ENCODE data around the gene ZNF608. TPM values are rescaled to one million over a fixed set of nuclear protein-coding genes. Genes with fewer than 3 reads are reported as not detected.

Gene ZNF608
- total RNA-seq, 4 donors from 2014 or later: 26.6 to 33.4 (median 29.5) TPM

DNA sequence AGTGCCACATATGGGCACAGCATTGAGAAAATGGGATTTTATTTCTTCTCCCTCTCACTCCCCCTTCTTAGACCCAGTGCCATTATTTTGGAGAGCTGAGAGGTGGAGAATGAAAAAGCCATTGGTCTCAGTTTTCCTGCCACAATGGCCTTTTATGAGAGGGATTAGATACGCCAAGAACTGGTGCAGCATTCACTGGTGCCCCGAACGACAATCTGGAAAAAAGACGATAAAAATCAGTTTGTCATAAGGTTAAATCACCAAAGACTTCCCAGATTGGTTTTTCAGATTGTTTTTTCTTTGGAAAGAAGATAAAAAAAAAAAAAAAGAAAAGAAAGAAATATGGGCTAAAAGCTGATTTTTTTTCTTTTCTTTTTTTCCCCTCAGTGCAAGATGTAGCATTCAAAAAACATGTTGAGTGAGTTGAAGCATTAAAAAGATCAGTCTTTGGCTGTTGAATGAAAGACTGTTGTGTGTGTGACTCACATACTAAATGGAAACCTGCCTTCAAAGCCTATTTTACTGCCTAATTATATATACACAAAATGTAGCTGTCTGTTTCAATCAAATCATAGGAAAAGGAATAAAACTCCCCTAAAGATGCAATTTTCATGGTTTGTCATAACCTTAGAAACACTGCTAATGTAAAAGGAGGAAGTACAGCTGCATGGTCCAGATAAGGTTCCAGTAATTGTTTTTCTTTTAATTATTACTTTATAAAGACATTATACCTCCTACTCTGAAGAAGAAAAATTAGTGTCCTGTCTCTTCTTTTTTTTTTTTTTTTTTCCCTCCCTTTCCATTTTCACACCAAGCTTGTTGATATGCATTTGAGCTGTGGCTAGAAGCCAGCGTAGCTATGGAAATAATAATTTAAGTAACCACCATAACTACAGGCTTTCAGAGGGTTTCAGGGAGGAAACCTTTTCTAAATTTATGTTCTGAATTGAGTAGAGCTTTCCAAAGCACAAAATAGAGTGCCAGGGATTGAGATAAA, 27.2 kb upstream of the ZNF608 start:
- peaks cover 0 to 8% (median 5%) of the 10 kb centered on the region in 4 donors for H3K4me1 ChIP-seq
- TF ChIP-seq, protein P1, sequence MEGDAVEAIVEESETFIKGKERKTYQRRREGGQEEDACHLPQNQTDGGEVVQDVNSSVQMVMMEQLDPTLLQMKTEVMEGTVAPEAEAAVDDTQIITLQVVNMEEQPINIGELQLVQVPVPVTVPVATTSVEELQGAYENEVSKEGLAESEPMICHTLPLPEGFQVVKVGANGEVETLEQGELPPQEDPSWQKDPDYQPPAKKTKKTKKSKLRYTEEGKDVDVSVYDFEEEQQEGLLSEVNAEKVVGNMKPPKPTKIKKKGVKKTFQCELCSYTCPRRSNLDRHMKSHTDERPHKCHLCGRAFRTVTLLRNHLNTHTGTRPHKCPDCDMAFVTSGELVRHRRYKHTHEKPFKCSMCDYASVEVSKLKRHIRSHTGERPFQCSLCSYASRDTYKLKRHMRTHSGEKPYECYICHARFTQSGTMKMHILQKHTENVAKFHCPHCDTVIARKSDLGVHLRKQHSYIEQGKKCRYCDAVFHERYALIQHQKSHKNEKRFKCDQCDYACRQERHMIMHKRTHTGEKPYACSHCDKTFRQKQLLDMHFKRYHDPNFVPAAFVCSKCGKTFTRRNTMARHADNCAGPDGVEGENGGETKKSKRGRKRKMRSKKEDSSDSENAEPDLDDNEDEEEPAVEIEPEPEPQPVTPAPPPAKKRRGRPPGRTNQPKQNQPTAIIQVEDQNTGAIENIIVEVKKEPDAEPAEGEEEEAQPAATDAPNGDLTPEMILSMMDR (IDR thresholded peaks at IDR 0.05): no peak
- TF ChIP-seq EP300 (IDR thresholded peaks at IDR 0.05): no peak
- no peaks in the 10 kb centered on the region for H3K36me3 ChIP-seq
- no peak overlapping the region for H3K27ac ChIP-seq (replicated peaks in 1 of 4)
- H3K4me3 ChIP-seq: no peak overlapping the region
- intact Hi-C loops (cut with DNase I): no loop called here
- 63% methylated on average over 5 of the region's 5 CpGs for WGBS
- no peaks in the 10 kb centered on the region for H3K9me3 ChIP-seq
- no peaks in the 10 kb centered on the region for H3K27me3 ChIP-seq
- no peak for DNase-seq (ENCODE audit: extremely low spot score)

- peaks cover 0 to 8% (median 5%) of the 10 kb centered on the region in 4 donors for H3K4me1 ChIP-seq
- no peak for TF ChIP-seq POLR2AphosphoS5 (IDR thresholded peaks at IDR 0.05)
- TF ChIP-seq POLR2A (IDR thresholded peaks at IDR 0.05; ENCODE audit: low read depth): no peak
- no peak for TF ChIP-seq EP300 (IDR thresholded peaks at IDR 0.05)
- TF ChIP-seq, protein P1 (IDR thresholded peaks at IDR 0.05): no peak
- 100% methylated on average over 1 of the region's 1 CpG for WGBS
- H3K9me3 ChIP-seq: no peaks in the 10 kb centered on the region
- no peak for DNase-seq (ENCODE audit: extremely low spot score)
- H3K27ac ChIP-seq (replicated peaks in 1 of 4): no peak overlapping the region
- no peaks in the 10 kb centered on the region for H3K27me3 ChIP-seq
- intact Hi-C loops (cut with DNase I): no loop called here
- no peaks in the 10 kb centered on the region for H3K36me3 ChIP-seq
- no peak overlapping the region for H3K4me3 ChIP-seq
Measured at GRCh38 chr5:124772457-124773200, 26.2 kb upstream of the ZNF608 start.

GRCh38 chr5:124771761-124772160, 25.3 kb upstream of the ZNF608 start:
- no peak for DNase-seq (ENCODE audit: extremely low spot score)
- H3K27me3 ChIP-seq: no peaks in the 10 kb centered on the region
- H3K9me3 ChIP-seq: no peaks in the 10 kb centered on the region
- WGBS: 96% methylated on average over 3 of the region's 3 CpGs
- no peak overlapping the region for H3K4me3 ChIP-seq
- intact Hi-C loops (cut with DNase I): no loop called here
- no peak overlapping the region for H3K27ac ChIP-seq (replicated peaks in 1 of 4)
- TF ChIP-seq POLR2A (IDR thresholded peaks at IDR 0.05; ENCODE audit: low read depth): no peak
- TF ChIP-seq POLR2AphosphoS5 (IDR thresholded peaks at IDR 0.05): no peak
- TF ChIP-seq EP300 (IDR thresholded peaks at IDR 0.05): no peak
- TF ChIP-seq, protein P1 (IDR thresholded peaks at IDR 0.05): no peak
- H3K36me3 ChIP-seq: no peaks in the 10 kb centered on the region
- H3K4me1 ChIP-seq: peaks cover 0 to 8% (median 5%) of the 10 kb centered on the region in 4 donors

- H3K36me3 ChIP-seq: no peaks in the 10 kb centered on the region
- no peak for DNase-seq (ENCODE audit: extremely low spot score)
- peak overlapping the region in 3 of 4 donors; percentile 30 to 43 (median 42) for H3K27ac ChIP-seq (replicated peaks in 1 of 4)
- H3K27me3 ChIP-seq: no peaks in the 10 kb centered on the region
- peaks cover 0 to 12% (median 7%) of the 10 kb centered on the region in 4 donors for H3K4me1 ChIP-seq
- no peaks in the 10 kb centered on the region for H3K9me3 ChIP-seq
- H3K4me3 ChIP-seq: no peak overlapping the region
- WGBS: 27% methylated on average over 3 of the region's 3 CpGs
- intact Hi-C loops (cut with DNase I): no loop called here
- TF ChIP-seq POLR2AphosphoS5 (IDR thresholded peaks at IDR 0.05) (no peak), EP300 (IDR thresholded peaks at IDR 0.05) (no peak), POLR2A (IDR thresholded peaks at IDR 0.05; ENCODE audit: low read depth) (no peak)
- TF ChIP-seq, protein P1 (IDR thresholded peaks at IDR 0.05): no peak
Measured at GRCh38 chr5:124764992-124765611, 18.7 kb upstream of the ZNF608 start.
